Measurements from ENCODE around the gene SKP2. TPM values are rescaled to one million over a fixed set of nuclear protein-coding genes. Genes with fewer than 3 reads are reported as not detected.

SKP2 gene
- total RNA-seq, 4 donors from 2014 or later: 12.0 to 20.1 (median 14.7) TPM

DNA sequence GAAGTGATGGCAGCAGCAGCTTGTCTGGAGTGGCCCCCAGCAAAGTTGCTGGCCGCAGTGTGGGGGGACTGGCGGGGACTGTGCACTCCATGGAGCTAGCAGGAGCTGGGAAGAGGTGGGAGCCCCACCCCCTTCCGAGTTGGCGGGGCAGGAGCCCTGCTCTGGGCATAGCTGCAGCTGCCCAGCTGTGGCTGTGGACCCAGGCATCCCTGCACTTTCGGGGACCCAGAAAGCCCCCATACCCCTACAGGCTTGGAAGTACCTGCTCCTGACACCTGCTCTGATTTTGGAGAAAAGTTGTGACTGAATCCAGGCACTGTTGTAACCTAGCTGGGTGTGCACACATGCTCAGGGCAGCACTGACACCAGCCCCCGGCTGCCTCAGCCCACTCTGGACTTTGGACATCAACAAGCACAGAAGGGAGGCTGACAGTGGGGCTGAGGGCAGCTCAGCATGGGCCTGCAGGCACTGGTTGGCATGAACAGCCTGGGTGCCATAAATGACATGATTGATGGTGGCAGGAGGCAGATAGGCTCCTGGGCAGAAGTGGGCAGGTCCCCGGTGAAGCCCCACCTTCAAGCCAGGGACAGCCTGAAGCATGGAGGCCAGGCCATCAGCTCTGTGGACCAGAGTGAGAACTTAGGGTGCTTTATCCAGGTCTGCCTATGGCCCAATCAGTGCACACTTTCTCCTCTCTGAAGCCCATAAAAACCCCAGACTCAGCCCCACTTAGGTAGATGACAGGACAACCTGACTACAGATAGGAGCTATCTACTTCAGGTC lies 12.8 kb upstream of the SKP2 start:
- WGBS, 2 donors: 94 to 95% methylated on average over 7 of the region's 7 CpGs
- Histone ChIP-seq H3K9me3 (peaks cover 0 to 4% (median 0%) of the 10 kb centered on the region in 4 donors), H3K4me3 (no peak overlapping the region), H3K27me3 (no peaks in the 10 kb centered on the region), H3K36me3 (peaks cover 0 to 66% (median 9%) of the 10 kb centered on the region in 3 donors), H3K27ac (no peak overlapping the region), H3K4me1 (no peaks in the 10 kb centered on the region)
- DNase-seq (ENCODE audit: low spot score in 2 of 2): no peak
- TF ChIP-seq POLR2A (IDR thresholded peaks at IDR 0.05) (no peak), EP300 (IDR thresholded peaks at IDR 0.05) (no peak)
- TF ChIP-seq, protein P1, sequence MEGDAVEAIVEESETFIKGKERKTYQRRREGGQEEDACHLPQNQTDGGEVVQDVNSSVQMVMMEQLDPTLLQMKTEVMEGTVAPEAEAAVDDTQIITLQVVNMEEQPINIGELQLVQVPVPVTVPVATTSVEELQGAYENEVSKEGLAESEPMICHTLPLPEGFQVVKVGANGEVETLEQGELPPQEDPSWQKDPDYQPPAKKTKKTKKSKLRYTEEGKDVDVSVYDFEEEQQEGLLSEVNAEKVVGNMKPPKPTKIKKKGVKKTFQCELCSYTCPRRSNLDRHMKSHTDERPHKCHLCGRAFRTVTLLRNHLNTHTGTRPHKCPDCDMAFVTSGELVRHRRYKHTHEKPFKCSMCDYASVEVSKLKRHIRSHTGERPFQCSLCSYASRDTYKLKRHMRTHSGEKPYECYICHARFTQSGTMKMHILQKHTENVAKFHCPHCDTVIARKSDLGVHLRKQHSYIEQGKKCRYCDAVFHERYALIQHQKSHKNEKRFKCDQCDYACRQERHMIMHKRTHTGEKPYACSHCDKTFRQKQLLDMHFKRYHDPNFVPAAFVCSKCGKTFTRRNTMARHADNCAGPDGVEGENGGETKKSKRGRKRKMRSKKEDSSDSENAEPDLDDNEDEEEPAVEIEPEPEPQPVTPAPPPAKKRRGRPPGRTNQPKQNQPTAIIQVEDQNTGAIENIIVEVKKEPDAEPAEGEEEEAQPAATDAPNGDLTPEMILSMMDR (IDR thresholded peaks at IDR 0.05): no peak

DNA sequence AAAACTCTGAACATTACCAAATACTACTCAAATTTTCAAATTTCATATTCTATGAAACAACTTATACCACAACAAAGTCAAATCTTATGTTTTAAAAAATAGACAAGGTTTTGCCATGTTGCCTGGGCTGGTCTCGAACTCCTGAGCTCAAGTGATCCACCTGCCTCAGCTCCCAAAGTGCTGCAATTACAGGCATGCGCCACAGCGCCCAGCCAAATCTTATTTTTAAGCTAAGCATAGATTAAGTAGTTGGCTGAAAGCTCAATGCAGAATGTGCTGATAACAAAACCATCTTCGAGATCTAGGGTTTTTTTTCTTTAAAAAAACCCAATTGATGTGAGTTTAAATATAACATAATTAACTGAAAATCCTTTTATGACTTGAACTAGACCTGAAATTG lies 6.6 kb upstream of the SKP2 start:
- Histone ChIP-seq H3K36me3 (peaks cover 0 to 25% (median 2%) of the 10 kb centered on the region in 3 donors), H3K4me3 (no peak overlapping the region), H3K4me1 (peaks cover 0 to 17% (median 2%) of the 10 kb centered on the region in 4 donors), H3K27ac (no peak overlapping the region), H3K27me3 (no peaks in the 10 kb centered on the region), H3K9me3 (no peaks in the 10 kb centered on the region)
- TF ChIP-seq, protein P1 (IDR thresholded peaks at IDR 0.05): no peak
- 91 to 92% methylated on average over 4 of the region's 4 CpGs for WGBS, 2 donors
- no peak for DNase-seq (ENCODE audit: low spot score in 2 of 2)

DNA sequence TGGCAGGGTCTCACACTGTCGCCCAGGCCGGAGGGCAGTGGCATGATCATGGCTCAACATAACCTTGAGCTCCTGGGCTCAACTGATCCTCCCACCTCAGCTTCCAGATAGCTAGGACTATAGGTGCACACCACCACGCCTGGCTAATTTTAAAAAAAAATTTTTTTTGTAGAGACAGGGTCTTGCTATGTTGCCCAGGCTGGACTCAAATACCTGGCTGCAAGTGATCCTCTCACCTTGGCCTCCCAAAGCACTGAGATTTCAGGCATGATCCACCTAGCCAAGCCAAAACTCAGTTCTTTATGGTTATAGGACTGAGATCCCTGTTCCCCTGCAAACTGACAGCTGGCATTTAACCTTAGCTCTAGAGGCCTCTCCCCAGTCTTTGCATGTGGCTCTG lies 5.5 kb upstream of the SKP2 start:
- WGBS, 2 donors: 60 to 63% methylated on average over 3 of the region's 3 CpGs

DNA sequence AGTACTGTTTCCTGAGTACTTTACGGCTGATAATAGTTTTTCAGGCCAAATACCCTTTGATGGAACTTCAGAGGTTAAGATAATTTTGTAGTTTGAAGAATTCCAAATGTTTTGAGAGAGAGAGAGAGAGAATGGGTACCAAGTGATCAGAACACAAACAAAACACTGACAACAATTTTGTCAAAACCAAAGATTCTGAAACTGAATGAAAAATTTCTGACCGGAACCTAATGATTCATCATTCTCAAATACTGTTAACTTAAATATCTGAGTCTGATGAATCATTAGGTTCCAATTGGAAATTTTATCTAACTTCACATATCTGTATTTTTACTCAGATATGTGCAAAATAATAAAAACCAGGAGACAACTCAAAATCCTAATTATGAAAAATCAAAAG lies 4.2 kb upstream of the SKP2 start:
- no peak for DNase-seq (ENCODE audit: low spot score in 2 of 2)
- TF ChIP-seq EP300 (IDR thresholded peaks at IDR 0.05) (no peak), POLR2A (IDR thresholded peaks at IDR 0.05) (no peak)
- TF ChIP-seq, protein P1 (IDR thresholded peaks at IDR 0.05): no peak
- H3K27me3 ChIP-seq: no peaks in the 10 kb centered on the region
- WGBS, 2 donors: 84 to 88% methylated on average over 2 of the region's 2 CpGs
- no peak overlapping the region for H3K4me3 ChIP-seq
- H3K27ac ChIP-seq: no peak overlapping the region
- peaks cover 0 to 4% (median 0%) of the 10 kb centered on the region in 3 donors for H3K36me3 ChIP-seq
- H3K9me3 ChIP-seq: no peaks in the 10 kb centered on the region
- peaks cover 0 to 26% (median 7%) of the 10 kb centered on the region in 4 donors for H3K4me1 ChIP-seq

More for the DNA sequence above, 5.5 kb upstream of the SKP2 start:
- H3K4me1 ChIP-seq: peaks cover 0 to 23% (median 6%) of the 10 kb centered on the region in 4 donors
- no peak overlapping the region for H3K4me3 ChIP-seq
- DNase-seq (ENCODE audit: low spot score in 2 of 2): no peak
- H3K36me3 ChIP-seq: peaks cover 0 to 17% (median 0%) of the 10 kb centered on the region in 3 donors
- no peaks in the 10 kb centered on the region for H3K9me3 ChIP-seq
- no peaks in the 10 kb centered on the region for H3K27me3 ChIP-seq
- TF ChIP-seq POLR2A (IDR thresholded peaks at IDR 0.05): no peak
- no peak for TF ChIP-seq EP300 (IDR thresholded peaks at IDR 0.05)
- TF ChIP-seq, protein P1 (IDR thresholded peaks at IDR 0.05): no peak
- no peak overlapping the region for H3K27ac ChIP-seq

DNA sequence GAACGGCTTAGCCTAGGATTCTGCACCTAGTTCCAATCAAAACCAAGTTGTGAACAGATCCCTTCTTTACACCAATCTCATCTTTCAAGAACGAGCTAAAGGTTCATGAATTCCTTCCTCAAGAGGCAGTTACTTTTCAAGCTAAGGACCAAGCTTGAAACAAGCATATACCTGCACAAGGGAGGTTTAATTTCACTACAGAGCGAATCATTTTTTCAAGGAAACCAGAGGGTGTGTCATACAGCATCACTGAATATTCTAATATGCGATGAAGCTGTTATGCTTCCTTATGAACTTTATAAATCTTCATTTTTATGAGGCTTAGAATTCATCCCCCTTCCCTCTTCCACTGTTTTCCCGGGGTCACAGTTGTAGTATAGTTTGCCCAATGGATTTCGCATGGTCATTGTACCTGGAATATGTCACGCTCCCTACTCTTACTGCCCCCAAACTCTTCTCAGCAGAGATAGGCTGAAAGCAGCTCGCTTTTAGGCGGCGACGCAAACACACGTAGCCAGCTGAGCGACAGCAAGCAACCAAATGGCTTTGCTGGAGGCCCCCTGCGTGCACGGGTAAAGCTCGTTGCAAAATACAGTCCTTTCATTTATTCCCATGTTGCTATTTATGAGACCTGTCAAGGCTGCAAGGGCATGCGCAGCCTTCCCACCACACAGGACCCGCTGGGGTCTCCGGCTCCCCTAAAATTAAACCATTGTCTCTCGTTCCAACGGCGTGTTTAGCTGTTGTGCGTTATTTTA lies 1.1 kb upstream of the SKP2 start:
- Histone ChIP-seq H3K36me3 (peaks cover 0 to 19% (median 0%) of the 10 kb centered on the region in 3 donors), H3K27me3 (no peaks in the 10 kb centered on the region), H3K4me1 (peaks cover 0 to 44% (median 12%) of the 10 kb centered on the region in 4 donors), H3K4me3 (peak overlapping the region; percentile 62 to 97 (median 87)), H3K27ac (peak overlapping the region; percentile 10 to 84 (median 82)), H3K9me3 (no peaks in the 10 kb centered on the region)
- WGBS, 2 donors: 3 to 5% methylated on average over 23 of the region's 23 CpGs
- no peak for DNase-seq (ENCODE audit: low spot score in 2 of 2)
- TF ChIP-seq, protein P1 (IDR thresholded peaks at IDR 0.05): no peak
- TF ChIP-seq EP300 (IDR thresholded peaks at IDR 0.05) (no peak), POLR2A (IDR thresholded peaks at IDR 0.05) (no peak)
